BE2C (cell line): Measurements from ENCODE around the gene LDLRAD4. TPM values are rescaled to one million over a fixed set of nuclear protein-coding genes. Genes with fewer than 3 reads are reported as not detected.

ENCODE experiments used
- DNase-seq: peaks from one replicate; pipeline ENCODE4 v3.0.0-alpha.2; 2020
- H3K27me3 ChIP-seq: fragments of 250-450 bp; sonication (Bioruptor Pico); 2 replicates; pipeline ENCODE4 v1.5.1; 2020; ENCODE audit warnings: mild to moderate bottlenecking
- H3K36me3 ChIP-seq: fragments of 250-450 bp; sonication (Bioruptor Pico); 2 replicates; pipeline ENCODE4 v1.5.1; 2020; ENCODE audit warnings: mild to moderate bottlenecking
- H3K4me1 ChIP-seq: fragments of 250-450 bp; sonication (Bioruptor Pico); 2 replicates; pipeline ENCODE4 v1.5.1; 2020
- H3K4me3 ChIP-seq: 2 replicates; pipeline ENCODE4 v1.5.1; 2011; ENCODE audit warnings: low read depth, low read length
- H3K9me3 ChIP-seq: fragments of 250-450 bp; sonication (Bioruptor Pico); 2 replicates; pipeline ENCODE4 v1.5.1; 2020
- CTCF ChIP-seq: IDR thresholded peaks from 2 replicates; pipeline ENCODE4 v1.5.1; 2012; ENCODE audit warnings: mild to moderate bottlenecking, low read depth, low read length
- polyA plus RNA-seq: library from polyadenylated mRNA; unstranded; fragments of >200 nt; gene quantifications from one replicate; pipeline ENCODE4 v1.2.1, GENCODE V29; 2012; ENCODE audit warnings: low read depth, missing spikeins; ENCODE audit not compliant: insufficient read length, insufficient read depth

LDLRAD4 gene
- 4.0 TPM for polyA plus RNA-seq

GRCh38 chr18:13218368-13218991, at the start of gene LDLRAD4:
Gene LDLRAD4 (plus strand): TSS chr18:13218760.
- Histone ChIP-seq H3K36me3 (no peaks in the 10 kb centered on the region), H3K4me1 (peaks cover 27% of the 10 kb centered on the region), H3K27me3 (no peaks in the 10 kb centered on the region), H3K9me3 (no peaks in the 10 kb centered on the region), H3K4me3 (peak within 1 kb of the TSS; percentile 56)
- DNase-seq = peak; percentile 30
- TF ChIP-seq CTCF = no peak

GRCh38 chr18:13173578-13174145, 44.9 kb upstream of the LDLRAD4 start:
- DNase-seq = no peak
- TF ChIP-seq CTCF = no peak
- no peaks in the 10 kb centered on the region for H3K27me3 ChIP-seq
- H3K9me3 ChIP-seq = no peaks in the 10 kb centered on the region
- no peaks in the 10 kb centered on the region for H3K36me3 ChIP-seq
- no peak overlapping the region for H3K4me3 ChIP-seq
- no peaks in the 10 kb centered on the region for H3K4me1 ChIP-seq

- DNase-seq = no peak
- H3K27me3 ChIP-seq = no peaks in the 10 kb centered on the region
- H3K4me3 ChIP-seq = no peak overlapping the region
- H3K4me1 ChIP-seq = no peaks in the 10 kb centered on the region
- H3K36me3 ChIP-seq = no peaks in the 10 kb centered on the region
- TF ChIP-seq CTCF = no peak
- no peaks in the 10 kb centered on the region for H3K9me3 ChIP-seq
Observed at GRCh38 chr18:13175266-13175665, 43.3 kb upstream of the LDLRAD4 start.

- no peak for DNase-seq
- Histone ChIP-seq H3K36me3 (no peaks in the 10 kb centered on the region), H3K4me3 (no peak overlapping the region), H3K27me3 (no peaks in the 10 kb centered on the region), H3K4me1 (no peaks in the 10 kb centered on the region), H3K9me3 (no peaks in the 10 kb centered on the region)
- no peak for TF ChIP-seq CTCF
Observed at GRCh38 chr18:13175754-13176210, 42.8 kb upstream of the LDLRAD4 start.

- no peak for DNase-seq
- H3K4me3 ChIP-seq = no peak overlapping the region
- no peaks in the 10 kb centered on the region for H3K36me3 ChIP-seq
- no peaks in the 10 kb centered on the region for H3K9me3 ChIP-seq
- no peaks in the 10 kb centered on the region for H3K4me1 ChIP-seq
- H3K27me3 ChIP-seq = no peaks in the 10 kb centered on the region
- no peak for TF ChIP-seq CTCF
Observed at GRCh38 chr18:13176847-13177246, 41.7 kb upstream of the LDLRAD4 start.

GRCh38 chr18:13178197-13178596, 40.4 kb upstream of the LDLRAD4 start:
- Histone ChIP-seq H3K4me1 (no peaks in the 10 kb centered on the region), H3K36me3 (no peaks in the 10 kb centered on the region)
- no peak for DNase-seq

More at GRCh38 chr18:13178197-13178596, 40.4 kb upstream of the LDLRAD4 start:
- Histone ChIP-seq H3K4me3 (no peak overlapping the region), H3K27me3 (no peaks in the 10 kb centered on the region), H3K9me3 (no peaks in the 10 kb centered on the region)
- no peak for TF ChIP-seq CTCF
